ENCODE results near the gene CBR4. TPM values are rescaled to one million over a fixed set of nuclear protein-coding genes. Genes with fewer than 3 reads are reported as not detected.

Gene CBR4
- total RNA-seq, 4 donors from 2014 or later: 13.4 to 19.4 (median 16.3) TPM

DNA sequence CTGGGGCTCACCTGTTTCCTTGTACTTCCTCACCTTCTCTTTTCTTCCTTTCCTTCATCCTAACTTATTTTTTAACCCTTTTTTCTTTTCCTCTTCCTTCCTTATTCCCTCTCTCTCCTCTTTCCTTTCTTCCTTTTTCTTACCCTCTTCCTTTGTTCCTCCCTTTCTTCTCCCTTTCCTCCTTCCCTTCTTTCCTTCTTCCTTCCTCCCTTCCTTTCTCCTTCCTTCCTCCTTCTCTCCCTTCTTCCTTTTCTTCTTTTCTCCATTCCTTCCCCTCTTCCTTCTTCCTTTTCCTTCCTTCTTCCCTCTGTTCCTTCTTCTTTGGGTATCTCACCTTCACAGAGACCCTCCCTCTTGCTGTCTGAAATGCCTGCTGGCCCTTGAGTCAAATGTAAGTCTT, 22.1 kb upstream of the CBR4 start:
- no peaks in the 10 kb centered on the region for H3K9me3 ChIP-seq
- no peak overlapping the region for H3K27ac ChIP-seq
- no peaks in the 10 kb centered on the region for H3K27me3 ChIP-seq
- peaks cover 0 to 6% (median 0%) of the 10 kb centered on the region in 3 donors for H3K4me1 ChIP-seq
- TF ChIP-seq POLR2A (IDR thresholded peaks at IDR 0.05): no peak
- TF ChIP-seq, protein P1, sequence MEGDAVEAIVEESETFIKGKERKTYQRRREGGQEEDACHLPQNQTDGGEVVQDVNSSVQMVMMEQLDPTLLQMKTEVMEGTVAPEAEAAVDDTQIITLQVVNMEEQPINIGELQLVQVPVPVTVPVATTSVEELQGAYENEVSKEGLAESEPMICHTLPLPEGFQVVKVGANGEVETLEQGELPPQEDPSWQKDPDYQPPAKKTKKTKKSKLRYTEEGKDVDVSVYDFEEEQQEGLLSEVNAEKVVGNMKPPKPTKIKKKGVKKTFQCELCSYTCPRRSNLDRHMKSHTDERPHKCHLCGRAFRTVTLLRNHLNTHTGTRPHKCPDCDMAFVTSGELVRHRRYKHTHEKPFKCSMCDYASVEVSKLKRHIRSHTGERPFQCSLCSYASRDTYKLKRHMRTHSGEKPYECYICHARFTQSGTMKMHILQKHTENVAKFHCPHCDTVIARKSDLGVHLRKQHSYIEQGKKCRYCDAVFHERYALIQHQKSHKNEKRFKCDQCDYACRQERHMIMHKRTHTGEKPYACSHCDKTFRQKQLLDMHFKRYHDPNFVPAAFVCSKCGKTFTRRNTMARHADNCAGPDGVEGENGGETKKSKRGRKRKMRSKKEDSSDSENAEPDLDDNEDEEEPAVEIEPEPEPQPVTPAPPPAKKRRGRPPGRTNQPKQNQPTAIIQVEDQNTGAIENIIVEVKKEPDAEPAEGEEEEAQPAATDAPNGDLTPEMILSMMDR (IDR thresholded peaks at IDR 0.05): no peak
- no peak overlapping the region for H3K4me3 ChIP-seq
- no peaks in the 10 kb centered on the region for H3K36me3 ChIP-seq
- DNase-seq: no peak
- intact Hi-C loops (cut with DNase I): no loop called here

DNA sequence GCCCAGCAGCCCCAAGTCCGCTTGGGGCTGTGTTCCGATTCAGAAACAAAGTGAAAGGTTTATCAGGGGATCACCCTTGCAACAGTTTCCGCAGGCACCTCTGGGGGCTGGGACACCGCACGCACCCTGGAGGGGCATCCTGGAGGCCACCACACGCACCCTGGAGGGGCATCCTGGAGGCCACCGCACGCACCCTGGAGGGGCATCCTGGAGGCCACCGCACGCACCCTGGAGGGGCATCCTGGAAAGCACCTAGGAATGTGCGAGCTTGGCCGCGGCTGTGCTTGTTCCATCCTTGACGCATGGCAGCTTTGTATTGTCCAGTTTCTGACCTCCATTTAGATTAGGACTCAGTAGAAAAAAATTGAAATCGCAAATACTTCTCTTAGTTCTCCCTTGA, 21.3 kb upstream of the CBR4 start:
- Histone ChIP-seq H3K9me3 (no peaks in the 10 kb centered on the region), H3K4me1 (peaks cover 0 to 6% (median 0%) of the 10 kb centered on the region in 3 donors), H3K27ac (no peak overlapping the region), H3K4me3 (no peak overlapping the region), H3K27me3 (no peaks in the 10 kb centered on the region), H3K36me3 (no peaks in the 10 kb centered on the region)
- no peak for DNase-seq
- intact Hi-C loops (cut with DNase I): no loop called here
- TF ChIP-seq, protein P1 (IDR thresholded peaks at IDR 0.05): no peak
- no peak for TF ChIP-seq POLR2A (IDR thresholded peaks at IDR 0.05)
- 92 to 94% methylated on average over 13 to 15 of the region's 15 CpGs for WGBS, 2 donors

- H3K36me3 ChIP-seq: no peaks in the 10 kb centered on the region
- 65 to 68% methylated on average over 6 of the region's 6 CpGs for WGBS, 2 donors
- H3K4me1 ChIP-seq: peaks cover 0 to 6% (median 0%) of the 10 kb centered on the region in 3 donors
- no peak overlapping the region for H3K27ac ChIP-seq
- DNase-seq: no peak
- no peaks in the 10 kb centered on the region for H3K27me3 ChIP-seq
- no peaks in the 10 kb centered on the region for H3K9me3 ChIP-seq
- H3K4me3 ChIP-seq: no peak overlapping the region
- intact Hi-C loops (cut with DNase I): no loop called here
- TF ChIP-seq POLR2A (IDR thresholded peaks at IDR 0.05): no peak
- TF ChIP-seq, protein P1 (IDR thresholded peaks at IDR 0.05): no peak
Observed at GRCh38 chr4:169030562-169030982, 20.5 kb upstream of the CBR4 start.

- TF ChIP-seq, protein P1 (IDR thresholded peaks at IDR 0.05): no peak
- no peak for TF ChIP-seq POLR2A (IDR thresholded peaks at IDR 0.05)
- WGBS, 2 donors: 71 to 81% methylated on average over 4 of the region's 4 CpGs
- peaks cover 0 to 10% (median 0%) of the 10 kb centered on the region in 3 donors for H3K4me1 ChIP-seq
- no peaks in the 10 kb centered on the region for H3K36me3 ChIP-seq
- no peak overlapping the region for H3K27ac ChIP-seq
- H3K4me3 ChIP-seq: no peak overlapping the region
- H3K27me3 ChIP-seq: no peaks in the 10 kb centered on the region
- H3K9me3 ChIP-seq: no peaks in the 10 kb centered on the region
- intact Hi-C loops (cut with DNase I): loop anchor here (10.0 kb wide), 1 partner anchor 455 kb away; no protein-coding TSS in a partner anchor
- DNase-seq: no peak
Observed at GRCh38 chr4:169029947-169030346, 19.9 kb upstream of the CBR4 start.

- Histone ChIP-seq H3K27ac (no peak overlapping the region), H3K9me3 (no peaks in the 10 kb centered on the region), H3K4me1 (peaks cover 0 to 11% (median 0%) of the 10 kb centered on the region in 3 donors), H3K27me3 (no peaks in the 10 kb centered on the region), H3K4me3 (no peak overlapping the region), H3K36me3 (no peaks in the 10 kb centered on the region)
- TF ChIP-seq, protein P1 (IDR thresholded peaks at IDR 0.05): no peak
- TF ChIP-seq POLR2A (IDR thresholded peaks at IDR 0.05): no peak
- intact Hi-C loops (cut with DNase I): loop anchor here (10.0 kb wide), 1 partner anchor 457 kb away; no protein-coding TSS in a partner anchor
- no peak for DNase-seq
- WGBS, 2 donors: 96 to 97% methylated on average over 3 of the region's 3 CpGs
Observed at GRCh38 chr4:169027663-169028062, 17.6 kb upstream of the CBR4 start.
